H1 (cell line): Measurements from ENCODE around the gene PER2. TPM values are rescaled to one million over a fixed set of nuclear protein-coding genes. Genes with fewer than 3 reads are reported as not detected.

Experiments
- CTCF ChIA-PET: fragments of 300-600 bp; sonication (Branson Sonifier 250); formaldehyde crosslinking; loops from one replicate; lab custom pipeline; 2021; ENCODE audit not compliant: partially characterized antibody; lab: Charles Lee
- POLR2A ChIA-PET: fragments of 300-600 bp; sonication (Branson Sonifier 250); formaldehyde crosslinking; loops from one replicate; lab custom pipeline; 2021; ENCODE audit warnings: inconsistent platforms; ENCODE audit not compliant: partially characterized antibody; lab: Charles Lee
- DNase-seq, 2 experiments: peaks; one replicate each; pipeline versions ENCODE4 v3.0.0 to v3.0.0-alpha.2; 2010 to 2022; ENCODE audit warnings: low spot score in 2 of 2, low read depth in 1 of 2, mixed read lengths in 1 of 2
- FAIRE-seq: peaks from 2 replicates; lab custom pipeline; 2011; peaks lifted over from hg19 to GRCh38; lab: Jason Lieb, UNC
- H2AFZ ChIP-seq: 2 replicates; pipeline ENCODE4 v1.8.1; 2012; ENCODE audit warnings: low read length, inconsistent platforms
- H2AK5ac ChIP-seq: 2 replicates; pipeline ENCODE4 v1.6.1; 2013; ENCODE audit warnings: low read depth, low read length
- H2BK120ac ChIP-seq: replicated peaks from 2 replicates; pipeline ENCODE3; 2013; ENCODE audit warnings: low read depth, low read length, inconsistent platforms
- H2BK12ac ChIP-seq: 2 replicates; pipeline ENCODE4 v1.6.1; 2013; ENCODE audit warnings: low read depth, low read length
- H2BK15ac ChIP-seq: 2 replicates; pipeline ENCODE4 v1.6.1; 2013; ENCODE audit warnings: low read length
- H2BK20ac ChIP-seq: 2 replicates; pipeline ENCODE4 v1.6.1; 2013; ENCODE audit warnings: low read length
- H2BK5ac ChIP-seq: 2 replicates; pipeline ENCODE4 v1.6.1; 2013; ENCODE audit warnings: low read depth, low read length
- H3K14ac ChIP-seq: 2 replicates; pipeline ENCODE4 v1.6.1; 2013; ENCODE audit warnings: inconsistent platforms; ENCODE audit not compliant: insufficient read length
- H3K18ac ChIP-seq: 2 replicates; pipeline ENCODE4 v1.6.1; 2013; ENCODE audit warnings: low read length; ENCODE audit errors: extremely low read depth
- H3K23ac ChIP-seq: 2 replicates; pipeline ENCODE4 v1.6.1; 2013; ENCODE audit warnings: inconsistent platforms; ENCODE audit not compliant: insufficient read length
- H3K23me2 ChIP-seq: 2 replicates; pipeline ENCODE4 v1.6.1; 2013; ENCODE audit warnings: low read depth, low read length
- H3K27ac ChIP-seq: 2 replicates; pipeline ENCODE4 v1.6.1; 2011; ENCODE audit warnings: low read depth, low read length, inconsistent platforms
- H3K27me3 ChIP-seq, 4 experiments: replicated peaks in 1 of 4; 1 replicate in 1 of 4; 2 replicates in 3 of 4; pipeline versions ENCODE4 v1.6.1 to v1.8.1; 2011 to 2013; ENCODE audit warnings: low read length in 3 of 4, mild to moderate bottlenecking in 3 of 4, inconsistent platforms in 2 of 4, mixed read lengths in 2 of 4, moderate library complexity in 1 of 4; ENCODE audit not compliant: control insufficient read depth in 3 of 4, insufficient read depth in 3 of 4; ENCODE audit errors: extremely low read depth in 1 of 4
- H3K36me3 ChIP-seq, 4 experiments: 2 replicates each; pipeline versions ENCODE4 v1.6.1 to v1.8.1; 2011 to 2013; ENCODE audit warnings: mild to moderate bottlenecking in 4 of 4, low read length in 3 of 4, moderate library complexity in 2 of 4, control low read depth in 1 of 4, inconsistent platforms in 1 of 4; ENCODE audit not compliant: insufficient read depth in 4 of 4, control insufficient read depth in 2 of 4
- H3K4ac ChIP-seq: replicated peaks from 2 replicates; pipeline ENCODE3; 2013; ENCODE audit warnings: low read length, low read depth, mixed read lengths, inconsistent platforms; ENCODE audit not compliant: insufficient read length
- H3K4me1 ChIP-seq, 4 experiments: replicated peaks in 1 of 4; 1 replicate in 1 of 4; 2 replicates in 3 of 4; pipeline versions ENCODE4 v1.6.1 to v1.8.1; 2011 to 2013; ENCODE audit warnings: low read length in 3 of 4, inconsistent platforms in 2 of 4, mixed read lengths in 1 of 4; ENCODE audit not compliant: insufficient read depth in 4 of 4, control insufficient read depth in 3 of 4
- H3K4me2 ChIP-seq, 2 experiments: 2 replicates each; pipeline versions ENCODE4 v1.6.1 to v1.8.1; 2011 to 2013; ENCODE audit warnings: low read depth in 2 of 2, low read length in 2 of 2, control low read depth in 1 of 2, inconsistent platforms in 1 of 2, mild to moderate bottlenecking in 1 of 2; ENCODE audit not compliant: insufficient read depth in 1 of 2
- H3K4me3 ChIP-seq, 4 experiments: fragments of 200-600, 300-600 bp in 1 of 4; sonication (generic), shearing (Covaris generic), sonication (Bioruptor Twin) in 1 of 4; 2 replicates each; pipeline versions ENCODE4 v1.5.1 to v1.8.1; 2011 to 2016; ENCODE audit warnings: low read length in 4 of 4, low read depth in 3 of 4, control low read depth in 2 of 4, inconsistent platforms in 2 of 4, mild to moderate bottlenecking in 2 of 4, mixed read lengths in 1 of 4, moderate library complexity in 1 of 4; ENCODE audit not compliant: insufficient read depth in 2 of 4; ENCODE audit errors: extremely low read depth in 1 of 4
- H3K56ac ChIP-seq: replicated peaks from 2 replicates; pipeline ENCODE3; 2013; ENCODE audit warnings: low read depth, mild to moderate bottlenecking, mixed read lengths, low read length, inconsistent platforms; ENCODE audit not compliant: insufficient read length
- H3K79me1 ChIP-seq: 2 replicates; pipeline ENCODE4 v1.6.1; 2013; ENCODE audit warnings: low read depth, low read length, control low read depth
- H3K79me2 ChIP-seq, 2 experiments: 2 replicates each; pipeline versions ENCODE4 v1.6.1 to v1.8.1; 2012 to 2013; ENCODE audit warnings: low read length in 2 of 2, mild to moderate bottlenecking in 2 of 2, inconsistent platforms in 1 of 2; ENCODE audit not compliant: insufficient read depth in 2 of 2, control insufficient read depth in 1 of 2
- H3K9ac ChIP-seq, 4 experiments: replicated peaks in 1 of 4; 1 replicate in 1 of 4; 2 replicates in 3 of 4; pipeline versions ENCODE4 v1.6.1 to v1.8.1; 2011 to 2013; ENCODE audit warnings: low read depth in 3 of 4, low read length in 3 of 4, control low read depth in 2 of 4, mild to moderate bottlenecking in 2 of 4, moderate library complexity in 2 of 4, inconsistent platforms in 1 of 4; ENCODE audit errors: extremely low read depth in 1 of 4
- H3K9me3 ChIP-seq, 2 experiments: 2 replicates each; pipeline versions ENCODE4 v1.6.1 to v1.8.1; 2012 to 2013; ENCODE audit warnings: mild to moderate bottlenecking in 2 of 2, moderate library complexity in 2 of 2, control low read depth in 1 of 2, inconsistent platforms in 1 of 2, low read depth in 1 of 2, low read length in 1 of 2, mixed read lengths in 1 of 2; ENCODE audit not compliant: insufficient read depth in 2 of 2
- H4K20me1 ChIP-seq, 2 experiments: replicated peaks in 1 of 2; 2 replicates each; pipeline versions ENCODE3 to v1.8.1; 2011 to 2013; ENCODE audit warnings: inconsistent platforms in 2 of 2, low read length in 2 of 2, mild to moderate bottlenecking in 1 of 2; ENCODE audit not compliant: insufficient read depth in 2 of 2, control insufficient read depth in 1 of 2
- H4K5ac ChIP-seq: 2 replicates; pipeline ENCODE4 v1.6.1; 2013; ENCODE audit warnings: low read length, low read depth, mixed read lengths, inconsistent platforms; ENCODE audit not compliant: insufficient read length
- H4K8ac ChIP-seq: 2 replicates; pipeline ENCODE4 v1.8.0; 2013; ENCODE audit warnings: mild to moderate bottlenecking, moderate library complexity, low read length, inconsistent platforms; ENCODE audit not compliant: insufficient read depth; ENCODE audit errors: extremely low read depth
- H4K91ac ChIP-seq: replicated peaks from 2 replicates; pipeline ENCODE3; 2013; ENCODE audit warnings: low read length, mixed read lengths, inconsistent platforms; ENCODE audit not compliant: insufficient read length
- ASH2L ChIP-seq: fragments of 200-600, 300-600 bp; sonication (generic); IDR thresholded peaks from one replicate; pipeline ENCODE4 v1.7.1; 2017; ENCODE audit warnings: low read length
- BRCA1 ChIP-seq: IDR thresholded peaks from 2 replicates; pipeline ENCODE4 v1.6.1; 2012; ENCODE audit warnings: low read depth, low read length, improper control_type of control experiment
- CBX5 ChIP-seq: fragments of 300-800, 300-1000 bp; sonication (generic); IDR thresholded peaks from 2 replicates; pipeline ENCODE4 v1.7.1; 2016; ENCODE audit warnings: antibody characterized with exemption, low read length, low read depth
- CHD1 ChIP-seq: IDR thresholded peaks from 2 replicates; pipeline ENCODE4 v1.6.1; 2012; ENCODE audit warnings: low read depth, low read length, improper control_type of control experiment
- CHD2 ChIP-seq: IDR thresholded peaks from 2 replicates; pipeline ENCODE4 v1.6.1; 2012; ENCODE audit warnings: low read length, improper control_type of control experiment
- CREB1 ChIP-seq: IDR thresholded peaks from 2 replicates; pipeline ENCODE4 v1.6.1; 2012; ENCODE audit warnings: inconsistent platforms
- EZH2 ChIP-seq: fragments of 200-600 bp; sonication (generic); IDR thresholded peaks from 2 replicates; pipeline ENCODE4 v1.7.1; 2012; ENCODE audit warnings: low read depth, mild to moderate bottlenecking, moderate library complexity, low read length, inconsistent platforms; ENCODE audit not compliant: severe bottlenecking
- FOSL1 ChIP-seq: IDR thresholded peaks from 2 replicates; pipeline ENCODE4 v1.6.1; 2011; ENCODE audit warnings: mild to moderate bottlenecking, low read depth, low read length, moderate library complexity; ENCODE audit not compliant: insufficient read depth
- JUN ChIP-seq: IDR thresholded peaks from 2 replicates; pipeline ENCODE4 v1.6.1; 2011; ENCODE audit warnings: low read depth, mild to moderate bottlenecking, improper control_type of control experiment, low read length
- KDM1A ChIP-seq: fragments of 200-600, 300-600 bp; sonication (generic); IDR thresholded peaks from 2 replicates; pipeline ENCODE4 v1.7.1; 2016; ENCODE audit warnings: mild to moderate bottlenecking, low read length, borderline replicate concordance
- RAD21 ChIP-seq, 2 experiments: IDR thresholded peaks in 1 of 2; conservative IDR thresholded peaks in 1 of 2; 2 replicates each; pipeline ENCODE4 v1.6.1; 2011; ENCODE audit warnings: low read depth in 2 of 2, low read length in 2 of 2, improper control_type of control experiment in 1 of 2, inconsistent platforms in 1 of 2, mild to moderate bottlenecking in 1 of 2, moderate library complexity in 1 of 2
- SIRT6 ChIP-seq: IDR thresholded peaks from one replicate; pipeline ENCODE4 v1.7.1; 2012; ENCODE audit warnings: low read length, inconsistent platforms
- TAF1 ChIP-seq: IDR thresholded peaks from 2 replicates; pipeline ENCODE4 v1.6.1; 2011; ENCODE audit warnings: mild to moderate bottlenecking, low read depth, low read length
- TBP ChIP-seq: IDR thresholded peaks from 2 replicates; pipeline ENCODE4 v1.6.1; 2011; ENCODE audit warnings: low read depth, low read length, improper control_type of control experiment
- TCF12 ChIP-seq: IDR thresholded peaks from 2 replicates; pipeline ENCODE4 v1.6.1; 2011; ENCODE audit warnings: low read depth, mild to moderate bottlenecking, low read length
- WGBS, 2 experiments: shearing (Covaris generic) in 1 of 2; methylation state at CpG; one replicate each; pipeline versions ENCODE4 v1.1.6 to v1.1.7; 2013 to 2015; ENCODE audit warnings: low lambda C conversion rate in 2 of 2, mixed read lengths in 2 of 2, inconsistent platforms in 1 of 2, low coverage in 1 of 2, missing lambda C conversion rate in 1 of 2; ENCODE audit not compliant: insufficient replicate concordance in 2 of 2, insufficient coverage in 1 of 2, insufficient read length in 1 of 2; ENCODE audit errors: extremely low coverage in 1 of 2, missing lambda C conversion rate in 1 of 2; 5-methylcytosine and 5-hydroxymethylcytosine counted together
- polyA plus RNA-seq, 7 experiments: library from polyadenylated mRNA; depleted of rRNA in 3 of 7; stranded (reverse) in 5 of 7; unstranded in 2 of 7; fragments of >200 nt in 5 of 7; fragments of 200-250 nt in 2 of 7; gene quantifications; 1 replicate in 5 of 7; 2 replicates in 1 of 7; 4 replicates in 1 of 7; pipeline versions ENCODE4 v1.2.1 to v1.2.3, GENCODE V29; 2011 to 2013; ENCODE audit warnings: missing spikeins in 2 of 7, mixed read lengths in 2 of 7
- total RNA-seq: library from RNA; stranded (reverse); fragmentation: NEBNext Ultra II Directional; extraction: Animal tissue kit (Norgen Biotek cat#: 25700); gene quantifications from 2 replicates; pipeline ENCODE4 v1.2.1, GENCODE V29; 2021

The PER2 gene
- total and polyA plus RNA-seq, 2 of the 8 experiments (the other 6 are each of a cell fraction or from before 2014, with no cell fraction given): 0.91 to 5.5 TPM

DNA sequence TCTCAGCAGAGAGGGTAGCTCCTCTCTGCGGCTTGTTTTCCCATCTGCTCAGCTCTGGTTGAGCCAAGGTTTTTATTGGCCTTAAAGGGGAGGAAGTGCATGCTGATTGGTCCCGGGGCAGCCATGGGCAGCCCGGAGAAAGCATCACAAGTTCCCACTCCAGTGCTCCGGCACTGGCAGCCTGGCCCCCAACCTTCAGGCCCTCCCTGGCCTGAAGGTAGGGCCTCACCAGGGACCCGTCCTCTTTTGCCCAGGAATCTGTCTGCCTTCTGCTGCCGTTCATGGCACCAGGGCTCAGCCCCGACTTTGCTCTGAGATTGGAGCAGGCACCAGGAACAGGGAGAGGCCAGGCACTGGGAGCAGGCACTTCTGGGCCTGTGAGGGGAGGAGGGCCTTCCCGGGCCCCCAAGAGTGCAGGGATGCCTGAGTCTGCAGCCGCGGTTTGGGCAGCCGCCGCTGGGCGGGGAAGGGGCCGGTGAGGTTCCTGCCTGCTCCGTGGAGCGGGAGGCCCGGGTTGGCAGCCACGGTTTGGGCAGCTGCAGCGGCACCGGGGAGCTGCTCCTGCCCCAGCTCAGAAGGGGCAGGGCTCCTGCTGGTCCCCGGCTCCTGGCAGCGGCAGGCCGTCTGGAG, 67.4 kb downstream of the PER2 start:
- Histone ChIP-seq H2BK20ac (no peak overlapping the region), H3K14ac (no peak overlapping the region), H4K5ac (no peak overlapping the region), H2AFZ (0 out of 2 replicates have a peak overlapping the region, but pooled peaks have one; percentile 9), H3K4me3 (no peak overlapping the region), H3K18ac (no peak overlapping the region), H3K27me3 (no peaks in the 10 kb centered on the region), H3K56ac (no peak overlapping the region), H3K4me1 (peaks cover 0 to 4% (median 3%) of the 10 kb centered on the region in 4 experiments; a peak in 5 of 7 replicates), H4K91ac (no peak overlapping the region), H3K36me3 (no peaks in the 10 kb centered on the region), H2BK120ac (no peak overlapping the region), H3K23me2 (no peaks in the 10 kb centered on the region), H3K4me2 (no peak overlapping the region), H2AK5ac (no peak overlapping the region), H4K8ac (no peak overlapping the region), H3K9ac (no peak overlapping the region), H2BK12ac (no peak overlapping the region), H3K4ac (no peak overlapping the region), H3K79me2 (no peaks in the 10 kb centered on the region), H3K27ac (no peak overlapping the region), H2BK5ac (no peak overlapping the region), H4K20me1 (no peaks in the 10 kb centered on the region), H2BK15ac (no peak overlapping the region), H3K23ac (no peak overlapping the region), H3K9me3 (no peaks in the 10 kb centered on the region; a peak in 1 of 4 replicates), H3K79me1 (no peaks in the 10 kb centered on the region)
- FAIRE-seq: no peak
- CTCF ChIA-PET: interaction anchor here (0.6 to 1.6 kb wide), 3 partner anchors 35 to 60 kb away, joined by 3 to 5 read pairs (median 3); no protein-coding TSS in a partner anchor
- WGBS, 2 experiments: 92% methylated on average over 21 of the region's 23 CpGs; no CpG with 5 or more reads in 1 of the 2 experiments
- POLR2A ChIA-PET: interaction anchor here (0.8 to 1.3 kb wide), 3 partner anchors 10 to 17 kb away, joined by 3 to 5 read pairs (median 4); no protein-coding TSS in a partner anchor
- no peak for DNase-seq
- TF ChIP-seq BRCA1: no peak
- no peak for TF ChIP-seq TCF12
- TF ChIP-seq KDM1A: no peak
- TF ChIP-seq JUN: no peak
- TF ChIP-seq CHD2: no peak
- no peak for TF ChIP-seq CBX5
- TF ChIP-seq FOSL1: no peak
- no peak for TF ChIP-seq ASH2L
- TF ChIP-seq TAF1: no peak
- no peak for TF ChIP-seq EZH2
- no peak for TF ChIP-seq CREB1
- no peak for TF ChIP-seq TBP
- TF ChIP-seq RAD21 (IDR thresholded peaks at IDR 0.05 in 1 of 2, conservative IDR thresholded peaks at IDR 0.05 in 1 of 2; ENCODE audit: low read depth in 2 of 2, low read length in 2 of 2): no peak
- TF ChIP-seq SIRT6: no peak
- no peak for TF ChIP-seq CHD1
